PFSK-1 (cell line): ENCODE measurements around the gene RRM2.

ENCODE experiments used
- FOXP2 ChIP-seq: optimal IDR thresholded peaks from 2 replicates; pipeline ENCODE3; 2011; ENCODE audit warnings: borderline replicate concordance, control low read depth, inconsistent platforms; ENCODE audit not compliant: insufficient read depth; ENCODE audit errors: extremely low read length, extremely low read depth
- POLR2AphosphoS5 ChIP-seq: IDR thresholded peaks from 2 replicates; pipeline ENCODE4 v1.6.1; 2012; ENCODE audit warnings: low read depth, mild to moderate bottlenecking, control low read depth, low read length, moderate library complexity
- SIN3A ChIP-seq: IDR thresholded peaks from 2 replicates; pipeline ENCODE4 v1.6.1; 2012; ENCODE audit warnings: mild to moderate bottlenecking, low read length, moderate library complexity, borderline replicate concordance; ENCODE audit not compliant: insufficient read depth
- TAF1 ChIP-seq: IDR thresholded peaks from 2 replicates; pipeline ENCODE4 v1.6.1; 2012; ENCODE audit warnings: low read length, control low read depth, borderline replicate concordance; ENCODE audit not compliant: insufficient read depth
- TF ChIP-seq, protein P1 (sequence below), 2 experiments: IDR thresholded peaks; 2 replicates each; pipeline versions ENCODE4 v1.6.1 to v1.8.0; 2011 to 2012; ENCODE audit warnings: low read depth in 2 of 2, low read length in 2 of 2, control low read depth in 1 of 2, inconsistent platforms in 1 of 2, mild to moderate bottlenecking in 1 of 2, moderate library complexity in 1 of 2; ENCODE audit not compliant: insufficient read depth in 1 of 2

Gene RRM2

DNA sequence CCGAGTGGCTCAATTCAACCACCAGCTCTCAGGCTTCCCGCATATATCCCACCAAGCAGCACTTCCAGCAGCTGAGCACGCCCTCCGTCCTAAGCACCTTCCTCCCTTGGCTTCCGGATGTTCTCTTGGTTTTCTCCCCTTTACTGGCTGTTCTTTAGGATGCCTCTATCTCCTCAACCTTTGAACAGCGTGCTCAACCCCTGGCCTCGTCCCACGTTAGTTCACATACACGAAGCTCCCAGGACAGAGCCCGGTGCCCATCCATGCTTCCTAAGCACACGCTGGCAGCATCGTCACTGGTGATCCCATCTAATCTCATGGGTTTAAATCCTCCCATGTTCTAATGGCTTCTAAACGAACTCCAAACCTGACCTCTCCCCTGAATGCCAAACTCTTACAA is 46.0 kb upstream of the RRM2 start:
- TF ChIP-seq, protein P1, sequence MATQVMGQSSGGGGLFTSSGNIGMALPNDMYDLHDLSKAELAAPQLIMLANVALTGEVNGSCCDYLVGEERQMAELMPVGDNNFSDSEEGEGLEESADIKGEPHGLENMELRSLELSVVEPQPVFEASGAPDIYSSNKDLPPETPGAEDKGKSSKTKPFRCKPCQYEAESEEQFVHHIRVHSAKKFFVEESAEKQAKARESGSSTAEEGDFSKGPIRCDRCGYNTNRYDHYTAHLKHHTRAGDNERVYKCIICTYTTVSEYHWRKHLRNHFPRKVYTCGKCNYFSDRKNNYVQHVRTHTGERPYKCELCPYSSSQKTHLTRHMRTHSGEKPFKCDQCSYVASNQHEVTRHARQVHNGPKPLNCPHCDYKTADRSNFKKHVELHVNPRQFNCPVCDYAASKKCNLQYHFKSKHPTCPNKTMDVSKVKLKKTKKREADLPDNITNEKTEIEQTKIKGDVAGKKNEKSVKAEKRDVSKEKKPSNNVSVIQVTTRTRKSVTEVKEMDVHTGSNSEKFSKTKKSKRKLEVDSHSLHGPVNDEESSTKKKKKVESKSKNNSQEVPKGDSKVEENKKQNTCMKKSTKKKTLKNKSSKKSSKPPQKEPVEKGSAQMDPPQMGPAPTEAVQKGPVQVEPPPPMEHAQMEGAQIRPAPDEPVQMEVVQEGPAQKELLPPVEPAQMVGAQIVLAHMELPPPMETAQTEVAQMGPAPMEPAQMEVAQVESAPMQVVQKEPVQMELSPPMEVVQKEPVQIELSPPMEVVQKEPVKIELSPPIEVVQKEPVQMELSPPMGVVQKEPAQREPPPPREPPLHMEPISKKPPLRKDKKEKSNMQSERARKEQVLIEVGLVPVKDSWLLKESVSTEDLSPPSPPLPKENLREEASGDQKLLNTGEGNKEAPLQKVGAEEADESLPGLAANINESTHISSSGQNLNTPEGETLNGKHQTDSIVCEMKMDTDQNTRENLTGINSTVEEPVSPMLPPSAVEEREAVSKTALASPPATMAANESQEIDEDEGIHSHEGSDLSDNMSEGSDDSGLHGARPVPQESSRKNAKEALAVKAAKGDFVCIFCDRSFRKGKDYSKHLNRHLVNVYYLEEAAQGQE (IDR thresholded peaks at IDR 0.05; ENCODE audit: insufficient read depth in 1 of 2, low read depth in 2 of 2, low read length in 2 of 2) = no peak
- TF ChIP-seq POLR2AphosphoS5 = no peak
- no peak for TF ChIP-seq TAF1
- no peak for TF ChIP-seq SIN3A
- TF ChIP-seq FOXP2 = no peak

DNA sequence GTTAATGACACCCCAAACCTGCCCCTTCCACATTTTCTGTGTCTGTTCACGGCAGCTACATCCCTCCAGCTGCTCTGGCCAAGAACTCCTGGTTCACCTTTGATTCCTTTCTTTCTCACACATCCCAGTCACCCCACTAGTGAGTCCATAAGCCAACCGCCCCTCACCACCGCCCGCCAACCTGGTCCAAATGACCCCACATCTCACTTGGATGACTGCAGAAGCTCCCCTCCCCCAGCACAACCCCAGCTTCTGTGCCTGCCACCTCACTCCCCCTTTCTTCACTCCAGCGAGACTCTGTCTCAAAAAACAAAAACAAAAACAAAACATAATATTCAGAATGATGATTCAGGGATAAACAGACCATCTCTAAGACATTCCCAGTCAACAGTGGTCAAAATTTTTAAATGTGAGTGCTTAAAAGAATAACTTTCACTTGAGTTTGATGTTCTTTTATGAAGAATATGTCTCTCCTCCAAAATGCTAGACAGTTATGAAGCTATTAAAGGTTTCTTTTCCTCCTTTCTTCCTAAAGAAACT is 45.5 kb upstream of the RRM2 start:
- no peak for TF ChIP-seq FOXP2
- TF ChIP-seq TAF1 = no peak
- TF ChIP-seq, protein P1 (IDR thresholded peaks at IDR 0.05; ENCODE audit: insufficient read depth in 1 of 2, low read depth in 2 of 2, low read length in 2 of 2) = no peak
- TF ChIP-seq SIN3A = no peak
- TF ChIP-seq POLR2AphosphoS5 = no peak

DNA sequence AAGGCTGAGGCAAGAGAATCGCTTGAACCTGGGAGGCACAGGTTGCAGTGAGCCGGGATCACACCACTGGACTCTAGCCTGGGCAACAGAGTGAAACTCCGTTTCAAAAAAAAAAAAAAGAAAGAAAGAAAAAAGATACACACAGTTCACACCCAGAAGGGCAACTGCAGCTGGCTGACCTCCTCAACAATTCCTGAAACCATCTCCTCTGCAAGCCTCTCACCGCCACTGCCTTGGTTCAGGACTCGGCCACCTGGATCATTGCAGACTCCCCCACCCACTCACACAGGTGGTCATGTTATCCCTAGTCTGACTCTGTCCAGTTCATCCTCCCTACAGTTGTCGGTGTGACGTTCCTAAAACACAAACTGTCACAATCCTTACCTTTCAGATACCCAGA is 44.5 kb upstream of the RRM2 start:
- no peak for TF ChIP-seq FOXP2
- no peak for TF ChIP-seq TAF1
- TF ChIP-seq POLR2AphosphoS5 = no peak
- no peak for TF ChIP-seq SIN3A
- TF ChIP-seq, protein P1 (IDR thresholded peaks at IDR 0.05; ENCODE audit: insufficient read depth in 1 of 2, low read depth in 2 of 2, low read length in 2 of 2) = no peak

DNA sequence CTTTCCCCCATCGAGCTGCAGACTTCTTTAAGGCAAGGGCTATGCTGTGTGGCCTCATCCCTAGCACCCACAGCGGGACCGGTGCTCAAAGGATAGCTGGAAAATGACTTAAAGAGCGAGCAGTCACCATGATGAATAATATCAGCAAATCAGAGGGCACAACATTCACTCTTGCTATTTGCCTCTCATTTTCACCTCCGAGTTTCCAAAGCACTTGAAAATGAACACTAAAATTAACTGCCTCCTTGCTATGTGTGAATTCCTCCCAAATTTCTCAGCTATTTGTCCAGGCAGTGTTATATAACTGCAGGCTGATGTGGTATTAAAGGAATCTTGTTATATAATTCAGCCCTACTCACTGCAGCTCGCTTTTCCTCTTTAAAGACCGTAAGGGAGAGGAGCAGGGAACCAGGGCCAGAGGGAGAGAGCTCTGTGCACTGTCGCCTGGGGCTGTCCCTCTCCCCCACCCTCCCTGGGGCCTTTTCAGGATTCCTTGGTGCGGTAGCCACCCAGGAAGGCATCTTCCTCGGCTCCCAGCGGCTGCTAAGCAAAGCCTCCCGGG is 43.8 kb upstream of the RRM2 start:
- TF ChIP-seq TAF1 (no peak), POLR2AphosphoS5 (no peak), SIN3A (no peak), FOXP2 (no peak)
- TF ChIP-seq, protein P1 (IDR thresholded peaks at IDR 0.05; ENCODE audit: insufficient read depth in 1 of 2, low read depth in 2 of 2, low read length in 2 of 2) = no peak

DNA sequence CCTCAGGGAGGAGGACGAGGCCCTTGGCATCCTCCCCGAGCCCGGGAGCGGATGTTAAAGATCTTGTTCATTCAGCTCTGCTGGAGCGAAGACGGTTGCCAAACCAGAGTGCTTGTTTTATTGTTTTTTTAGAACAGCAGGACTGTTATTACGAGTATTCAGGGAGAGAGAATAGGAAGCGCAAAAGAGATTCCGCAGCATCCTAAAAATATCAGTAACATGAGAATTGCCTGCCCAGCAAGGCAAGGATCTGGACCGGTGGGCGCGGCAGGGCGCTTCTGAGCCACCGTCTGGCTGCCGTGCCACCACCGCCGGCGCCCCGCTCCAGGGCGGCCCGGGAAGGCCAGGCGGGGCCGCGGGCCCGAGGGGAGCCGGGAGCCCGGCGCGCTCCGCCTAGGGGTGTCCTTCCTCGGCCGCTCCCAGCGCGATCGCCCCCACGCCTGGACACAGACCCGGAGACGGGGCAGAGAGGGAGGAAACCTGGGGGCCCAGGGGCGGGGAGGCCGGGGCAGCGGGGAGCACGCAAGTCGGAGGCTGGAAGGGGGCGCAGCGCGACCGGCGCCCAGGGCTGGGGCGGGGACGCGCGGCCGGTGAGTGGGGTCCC is 43.2 kb upstream of the RRM2 start:
- no peak for TF ChIP-seq FOXP2
- no peak for TF ChIP-seq SIN3A
- no peak for TF ChIP-seq POLR2AphosphoS5
- no peak for TF ChIP-seq TAF1
- TF ChIP-seq, protein P1 (IDR thresholded peaks at IDR 0.05; ENCODE audit: insufficient read depth in 1 of 2, low read depth in 2 of 2, low read length in 2 of 2) = no peak
